HG03103 (cell line): ENCODE results near the gene STX8.

ENCODE experiments used
- ATAC-seq: cut with Tn5 transposase; IDR thresholded peaks from one replicate; pipeline ENCODE4 v1.9.1; 2021; ENCODE audit warnings: low read depth; ENCODE audit not compliant: unreplicated experiment

STX8 gene

DNA sequence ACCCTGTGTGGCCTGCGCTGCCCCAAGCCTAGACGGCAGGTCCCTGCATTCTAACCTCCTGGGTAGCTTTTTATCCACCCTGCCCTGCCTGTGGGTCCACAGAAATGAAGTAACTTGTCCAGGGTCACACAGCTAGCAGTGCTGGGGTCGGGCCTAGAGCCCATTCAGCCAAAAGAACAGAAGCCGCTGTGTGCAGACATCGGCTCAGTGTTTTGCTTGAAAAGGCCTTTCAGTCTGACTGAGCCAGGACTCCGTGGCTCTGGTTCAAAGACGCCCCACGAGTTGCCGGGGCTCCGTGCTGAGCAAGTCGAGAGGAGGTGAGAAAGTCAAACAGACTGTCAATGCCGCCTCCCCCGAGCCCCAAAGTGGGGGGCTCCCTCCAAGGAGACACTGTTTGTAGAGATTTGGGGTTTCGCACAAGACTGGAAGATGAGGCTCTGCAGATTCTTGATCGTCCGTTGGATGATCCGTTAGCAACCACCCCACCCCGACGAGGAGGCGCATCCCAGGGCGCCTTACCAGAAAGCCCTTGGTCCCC lies 328.1 kb downstream of the STX8 start:
- no peak for ATAC-seq

DNA sequence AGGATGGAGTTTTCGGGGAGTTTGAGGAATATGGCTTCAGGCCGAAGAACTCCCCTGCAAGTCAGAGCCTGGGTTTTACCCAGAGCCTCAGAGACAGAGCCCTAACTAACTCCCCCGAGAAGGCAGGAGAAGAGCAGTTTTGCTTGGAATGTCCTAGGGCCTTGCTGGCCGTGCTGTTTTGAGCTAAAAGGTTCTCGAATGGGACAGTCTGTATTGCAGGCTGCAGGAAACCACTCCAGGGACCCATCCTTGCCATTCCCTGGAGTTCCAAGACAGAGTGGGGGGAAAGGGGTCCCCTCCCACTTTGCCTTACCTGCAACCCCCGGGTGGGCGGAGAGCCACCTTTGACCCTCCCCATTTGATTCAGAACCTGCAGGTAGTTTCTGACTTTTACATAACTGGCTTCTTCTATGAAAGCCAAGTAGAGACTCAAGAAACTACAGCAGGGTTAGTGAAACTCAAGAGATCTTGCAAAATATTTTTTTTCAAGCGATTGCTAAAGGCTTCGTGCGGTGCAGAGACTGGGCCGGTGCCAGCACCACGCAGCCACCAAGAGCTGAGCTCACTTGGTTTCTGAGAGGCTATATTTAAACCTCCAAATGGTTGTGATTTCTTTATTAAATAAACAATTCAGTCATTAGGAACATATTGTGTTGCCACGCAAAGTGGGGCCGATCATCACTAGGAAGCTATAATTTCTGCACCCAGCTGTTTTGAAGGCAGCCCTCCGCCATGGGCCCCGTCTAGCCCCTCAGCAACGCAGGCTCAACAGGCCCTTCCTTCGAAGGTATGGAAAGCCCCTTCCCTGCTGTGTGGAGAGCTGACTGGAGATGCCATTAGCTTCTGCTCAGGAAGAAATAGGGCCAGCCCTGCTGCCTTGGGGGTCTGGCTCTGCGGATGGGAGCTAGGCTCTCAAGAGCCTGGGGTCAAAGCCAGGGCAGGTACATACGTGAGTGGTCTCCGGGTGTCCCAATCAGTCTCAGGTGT lies 331.3 kb downstream of the STX8 start:
- no peak for ATAC-seq

DNA sequence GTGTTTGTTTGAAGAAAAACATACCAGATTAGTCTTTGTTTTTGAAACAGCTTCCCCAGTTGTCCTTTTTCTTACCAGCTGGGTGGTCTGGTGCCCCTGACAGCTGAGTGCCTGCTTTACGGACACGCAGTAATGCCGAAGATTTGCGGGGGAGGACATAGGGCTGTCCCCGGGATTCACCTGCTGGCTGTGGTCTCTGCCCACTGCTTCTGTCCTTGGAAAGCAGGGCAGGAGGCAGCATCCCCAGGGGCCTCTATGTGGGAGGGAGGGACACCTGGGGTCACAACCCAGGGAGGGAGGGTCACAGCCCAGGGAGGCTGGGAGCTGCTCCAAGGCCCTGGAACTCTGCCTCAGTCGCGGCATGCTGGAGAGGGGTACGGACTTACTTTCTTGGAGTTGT lies 332.6 kb downstream of the STX8 start:
- ATAC-seq: no peak

- ATAC-seq: no peak
Measured at GRCh38 chr17:9242497-9242881, 333.1 kb downstream of the STX8 start.

DNA sequence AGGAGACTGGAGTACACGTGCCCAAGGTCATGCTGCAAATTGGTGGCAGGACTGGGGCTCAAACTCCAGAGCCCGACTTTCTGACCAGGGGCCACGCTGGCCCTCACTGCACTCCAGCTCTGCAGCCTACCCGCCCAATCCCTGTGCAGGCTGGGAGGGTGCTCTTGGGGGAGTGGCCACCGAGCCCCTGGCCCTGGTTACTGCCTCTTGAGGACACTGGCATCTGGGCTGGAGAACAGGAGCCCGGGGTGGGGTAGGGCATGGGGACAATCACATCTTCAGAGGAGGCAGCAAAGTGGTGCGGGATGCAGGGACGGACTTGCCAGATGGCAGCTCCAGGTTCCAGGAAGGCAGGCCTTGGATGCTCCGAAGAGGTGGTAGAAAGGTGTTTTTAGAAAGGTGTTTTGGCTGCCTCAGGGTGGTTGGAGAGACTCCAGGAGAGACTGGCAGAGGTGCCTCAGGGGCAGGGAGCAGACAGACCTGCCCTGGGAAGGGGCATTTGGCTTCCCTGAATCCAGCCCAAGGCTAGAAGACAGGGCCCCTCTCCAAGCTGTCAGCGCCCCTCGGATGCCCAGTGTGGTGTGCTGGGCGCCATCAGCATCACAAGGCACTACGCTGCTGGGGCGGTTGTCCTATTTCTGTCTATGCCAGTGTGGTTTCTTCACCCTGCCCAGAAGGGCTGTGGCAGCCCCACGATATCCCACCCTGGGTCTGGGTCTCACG lies 333.7 kb downstream of the STX8 start:
- no peak for ATAC-seq

- no peak for ATAC-seq
Measured at GRCh38 chr17:9241371-9241712, 334.3 kb downstream of the STX8 start.

GRCh38 chr17:9240659-9241370 lies 334.8 kb downstream of the STX8 start:
- no peak for ATAC-seq

GRCh38 chr17:9239793-9240658 lies 335.6 kb downstream of the STX8 start:
- no peak for ATAC-seq

DNA sequence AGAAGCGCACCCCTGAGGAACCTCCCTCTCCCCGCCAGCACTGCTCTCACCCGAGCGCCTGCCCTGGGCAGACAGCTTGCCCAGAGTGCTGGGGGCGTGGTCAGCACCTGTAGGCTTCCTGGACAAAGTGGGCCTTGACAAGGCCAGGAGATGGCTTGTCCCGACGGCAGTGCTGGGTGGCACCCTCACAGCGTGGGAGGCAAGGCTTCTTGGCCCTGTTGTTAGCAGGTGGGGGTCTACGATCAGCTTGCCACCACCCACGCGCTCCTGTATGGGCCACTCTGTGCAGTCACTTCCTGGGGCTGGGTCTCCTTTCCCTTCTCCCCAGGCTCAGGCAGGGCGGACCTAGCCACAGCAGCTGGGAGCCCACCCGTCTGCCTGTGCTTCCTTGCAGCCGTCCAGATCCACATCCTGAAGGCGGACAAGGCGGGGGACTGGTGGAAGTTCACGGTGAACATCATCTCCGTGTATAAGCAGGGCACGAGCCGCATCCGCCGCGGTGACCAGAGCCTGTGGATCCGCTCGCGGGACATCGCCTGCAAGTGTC lies 336.3 kb downstream of the STX8 start:
- no peak for ATAC-seq

DNA sequence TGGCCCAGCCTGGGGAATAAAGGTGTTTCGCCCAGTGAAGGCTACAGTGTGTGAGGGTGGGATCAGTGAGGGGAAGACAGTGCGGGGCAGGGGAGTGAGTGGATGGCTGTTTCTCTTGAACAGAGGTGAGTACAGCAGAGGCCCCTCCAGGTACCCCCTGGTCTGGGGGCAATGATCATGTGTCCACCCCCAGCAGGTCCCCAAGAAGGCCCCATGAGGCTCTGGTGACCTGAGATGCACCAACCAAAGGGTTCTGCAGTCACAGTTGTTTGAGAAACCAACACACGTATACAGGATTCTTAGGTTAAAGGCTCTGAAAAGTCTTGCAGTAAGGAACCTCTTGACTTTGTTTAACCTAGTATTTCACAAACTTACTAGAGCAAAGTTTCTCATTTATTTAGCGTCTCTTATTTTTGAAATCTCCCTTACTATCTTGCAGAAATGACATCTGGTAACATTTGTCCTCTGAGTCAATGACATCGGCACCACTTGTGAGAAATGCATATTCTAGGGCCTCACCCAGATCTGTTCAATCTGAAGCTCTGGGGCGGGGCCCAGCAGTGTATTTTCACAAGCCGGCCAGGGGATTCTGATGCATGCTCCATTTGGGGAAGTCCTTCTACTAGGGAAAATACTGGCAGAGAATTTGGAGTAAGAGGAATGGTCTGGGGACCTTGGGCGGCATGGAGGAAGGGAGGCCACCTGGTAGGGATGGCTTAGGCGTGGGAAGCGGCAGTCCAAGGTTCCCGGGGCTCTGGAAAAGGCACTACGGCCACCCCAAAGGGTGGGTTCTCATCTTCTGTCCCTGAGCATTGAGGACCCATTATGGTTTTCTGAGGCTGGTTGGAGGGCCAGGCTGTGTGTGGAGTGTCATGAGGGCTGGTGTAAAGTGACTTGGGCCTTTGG lies 337.0 kb downstream of the STX8 start:
- ATAC-seq: no peak

DNA sequence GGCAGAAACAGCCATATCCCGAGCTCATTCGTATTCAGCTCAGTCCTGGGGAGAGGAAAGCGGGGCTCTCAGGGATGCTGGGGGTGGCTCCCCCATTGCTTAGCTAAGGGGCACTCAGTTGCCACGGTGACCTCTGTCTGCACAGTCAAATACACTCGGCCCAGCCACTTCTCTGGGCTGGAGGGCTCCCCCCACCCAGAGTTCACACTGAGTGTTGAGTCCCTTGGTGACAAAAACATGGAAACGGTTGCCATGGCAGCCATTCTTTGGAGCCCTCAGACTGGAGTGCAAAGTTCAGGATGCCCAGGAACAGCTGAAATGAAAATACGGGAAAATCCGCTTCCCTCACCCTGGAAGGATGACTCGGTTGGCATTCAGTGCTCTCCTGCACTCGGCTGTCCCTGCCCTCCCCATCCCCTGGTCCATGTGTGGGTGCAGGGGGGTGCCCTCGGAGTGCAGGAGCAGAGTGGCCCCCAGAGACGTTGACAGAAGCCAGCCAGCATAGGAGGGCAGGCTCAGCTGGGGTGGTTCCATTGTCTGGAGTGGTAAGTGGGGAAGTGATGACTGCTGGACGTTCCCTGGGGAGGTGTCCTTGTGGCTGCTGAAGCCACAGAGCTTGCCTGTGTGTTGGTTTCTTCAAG lies 337.8 kb downstream of the STX8 start:
- no peak for ATAC-seq

GRCh38 chr17:9237053-9237410 lies 338.6 kb downstream of the STX8 start:
- ATAC-seq: no peak

DNA sequence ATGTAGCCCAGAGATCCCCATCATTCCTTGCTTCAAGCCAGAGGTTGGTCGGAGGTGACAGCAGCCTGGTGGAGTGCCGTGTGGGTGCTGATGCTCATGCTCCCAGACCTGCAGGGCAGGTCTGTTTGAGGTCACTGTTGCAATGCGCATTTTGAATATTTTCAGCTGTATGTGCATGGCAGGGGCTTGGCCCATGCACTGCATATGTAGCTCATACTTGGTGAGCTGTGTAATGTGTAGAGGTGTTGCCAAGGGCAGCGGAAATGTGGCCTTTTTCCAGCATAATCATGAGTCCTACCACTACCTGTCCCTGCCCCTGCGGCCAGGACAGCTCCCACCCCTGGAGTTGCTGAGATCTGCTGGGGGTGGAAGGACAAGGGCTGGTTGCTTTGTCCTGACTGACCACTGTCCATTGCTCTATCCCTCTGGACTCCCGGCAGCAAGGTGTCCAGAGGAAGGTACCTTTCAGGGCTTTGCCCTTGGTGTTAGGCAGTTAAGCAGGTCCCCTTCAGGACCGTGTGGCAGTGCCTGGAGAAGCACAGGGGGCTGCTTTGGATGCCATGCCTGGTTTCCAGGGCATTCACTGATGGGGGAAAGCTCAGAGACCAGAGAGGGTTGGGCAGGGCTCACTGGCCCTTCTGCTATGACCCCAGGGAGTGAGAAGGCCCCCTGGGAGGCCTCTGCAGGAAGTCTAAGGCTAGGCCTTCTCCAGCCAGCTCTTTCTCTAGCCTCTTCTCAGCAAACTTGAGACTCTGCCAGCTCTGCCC lies 339.2 kb downstream of the STX8 start:
- no peak for ATAC-seq

DNA sequence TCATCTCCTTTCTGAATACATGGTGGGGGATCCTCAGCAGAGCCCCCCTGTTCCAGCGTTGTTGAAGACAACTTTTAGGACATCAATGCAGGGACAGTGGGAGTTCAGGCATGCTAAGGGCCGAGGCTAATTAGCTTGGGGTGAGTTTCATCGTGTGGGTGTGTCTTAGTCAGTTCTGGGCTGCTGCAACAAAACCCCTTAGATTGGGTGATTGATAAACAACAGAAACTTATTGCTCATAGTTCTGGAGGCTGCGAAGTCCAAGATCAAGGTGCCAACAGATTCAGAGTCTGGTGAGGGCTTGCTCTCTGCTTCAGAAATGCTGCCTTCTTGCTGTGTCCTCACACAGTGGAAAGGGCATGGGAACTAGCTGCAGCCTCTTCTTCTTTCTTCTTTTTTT lies 340.3 kb downstream of the STX8 start:
- ATAC-seq: no peak

GRCh38 chr17:9234389-9234945 lies 341.2 kb downstream of the STX8 start:
- ATAC-seq: no peak

DNA sequence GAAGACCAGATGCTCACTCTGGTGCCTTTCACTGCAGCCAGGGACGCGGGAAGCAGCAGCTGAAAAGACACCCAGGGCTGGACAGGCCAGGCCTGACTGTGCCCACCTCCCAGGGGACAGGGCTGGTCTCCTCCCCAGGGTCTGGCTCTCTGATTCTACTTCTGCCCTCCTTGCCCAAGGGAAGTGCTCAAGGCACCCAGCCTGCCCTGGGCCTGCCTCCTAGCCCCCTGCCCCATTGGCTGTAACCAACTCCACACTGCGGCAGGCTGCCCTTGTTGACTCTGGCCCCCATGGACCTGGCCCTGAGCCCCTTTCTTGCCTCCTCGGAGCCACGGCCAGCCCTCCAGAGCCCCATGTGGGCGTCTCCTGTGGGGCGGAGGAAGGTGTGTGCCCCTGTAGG lies 341.9 kb downstream of the STX8 start:
- ATAC-seq: no peak

DNA sequence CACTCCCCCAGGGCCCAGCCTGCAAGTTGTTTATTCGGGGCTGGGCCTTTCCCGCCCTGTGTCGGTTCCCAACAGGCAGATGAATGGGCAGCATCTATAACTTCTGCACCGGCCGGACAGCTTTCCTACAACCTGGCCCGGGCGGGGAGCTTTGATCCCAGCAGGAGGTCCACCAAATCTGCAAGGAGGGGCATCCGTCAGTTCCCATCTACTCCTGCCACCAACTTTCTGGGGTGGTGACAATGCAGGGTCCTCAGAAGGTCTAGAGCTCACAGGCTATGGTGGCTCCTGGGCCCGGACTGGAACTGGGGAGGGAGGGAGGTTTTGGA lies 342.4 kb downstream of the STX8 start:
- no peak for ATAC-seq
